ENCODE measurements around the gene CDH13. TPM values are rescaled to one million over a fixed set of nuclear protein-coding genes. Genes with fewer than 3 reads are reported as not detected.

The CDH13 gene
- total RNA-seq, 3 donors from 2014 or later, result not detected

- Mint-ChIP-seq H3K9me3 (no peaks in the 10 kb centered on the region), H3K4me1 (ENCODE audit: low read depth) (peaks cover 5% of the 10 kb centered on the region), H3K4me3 (no peak overlapping the region), H3K36me3 (ENCODE audit: insufficient read depth) (no peaks in the 10 kb centered on the region), H3K27me3 (ENCODE audit: low read depth) (peaks cover 8% of the 10 kb centered on the region)
- no peak for ATAC-seq
- DNase-seq, result no peak
These were observed 76.4 kb downstream of the CDH13 start for GRCh38 chr16:82703161-82703560.

GRCh38 chr16:82703871-82704768 is 77.4 kb downstream of the CDH13 start:
- no peak for ATAC-seq
- no peaks in the 10 kb centered on the region for H3K9me3 Mint-ChIP-seq

GRCh38 chr16:82709987-82710386 is 83.2 kb downstream of the CDH13 start:
- no peak overlapping the region for H3K4me3 Mint-ChIP-seq
- no peak for ATAC-seq

More at GRCh38 chr16:82703871-82704768, 77.4 kb downstream of the CDH13 start:
- Mint-ChIP-seq H3K36me3 (ENCODE audit: insufficient read depth) (no peaks in the 10 kb centered on the region), H3K4me3 (no peak overlapping the region), H3K27me3 (ENCODE audit: low read depth) (peaks cover 8% of the 10 kb centered on the region), H3K4me1 (ENCODE audit: low read depth) (peaks cover 5% of the 10 kb centered on the region)
- no peak for DNase-seq

GRCh38 chr16:82713778-82714177 is 87.0 kb downstream of the CDH13 start:
- Mint-ChIP-seq H3K9me3 (no peaks in the 10 kb centered on the region), H3K27me3 (ENCODE audit: low read depth) (no peaks in the 10 kb centered on the region), H3K36me3 (ENCODE audit: insufficient read depth) (no peaks in the 10 kb centered on the region), H3K4me3 (no peak overlapping the region), H3K4me1 (ENCODE audit: low read depth) (no peaks in the 10 kb centered on the region)
- ATAC-seq (no peak), DNase-seq (no peak)

More at GRCh38 chr16:82709987-82710386, 83.2 kb downstream of the CDH13 start:
- no peaks in the 10 kb centered on the region for H3K9me3 Mint-ChIP-seq
- no peak for DNase-seq
- H3K36me3 Mint-ChIP-seq (ENCODE audit: insufficient read depth), result no peaks in the 10 kb centered on the region
- no peaks in the 10 kb centered on the region for H3K4me1 Mint-ChIP-seq (ENCODE audit: low read depth)
- no peaks in the 10 kb centered on the region for H3K27me3 Mint-ChIP-seq (ENCODE audit: low read depth)

- H3K4me1 Mint-ChIP-seq (ENCODE audit: low read depth), result no peaks in the 10 kb centered on the region
- H3K27me3 Mint-ChIP-seq (ENCODE audit: low read depth), result no peaks in the 10 kb centered on the region
- no peaks in the 10 kb centered on the region for H3K36me3 Mint-ChIP-seq (ENCODE audit: insufficient read depth)
- H3K9me3 Mint-ChIP-seq, result no peaks in the 10 kb centered on the region
- DNase-seq, result no peak
- no peak overlapping the region for H3K4me3 Mint-ChIP-seq
- ATAC-seq, result no peak
These were observed 88.4 kb downstream of the CDH13 start for GRCh38 chr16:82715160-82715559.

- no peaks in the 10 kb centered on the region for H3K9me3 Mint-ChIP-seq
- DNase-seq (no peak), ATAC-seq (no peak)
- H3K4me1 Mint-ChIP-seq (ENCODE audit: low read depth), result no peaks in the 10 kb centered on the region
- H3K4me3 Mint-ChIP-seq, result no peak overlapping the region
- peaks cover 2% of the 10 kb centered on the region for H3K27me3 Mint-ChIP-seq (ENCODE audit: low read depth)
- H3K36me3 Mint-ChIP-seq (ENCODE audit: insufficient read depth), result no peaks in the 10 kb centered on the region
These were observed 89.1 kb downstream of the CDH13 start for GRCh38 chr16:82715833-82716232.

- no peak for DNase-seq
- ATAC-seq, result no peak
- peaks cover 2% of the 10 kb centered on the region for H3K27me3 Mint-ChIP-seq (ENCODE audit: low read depth)
- H3K36me3 Mint-ChIP-seq (ENCODE audit: insufficient read depth), result no peaks in the 10 kb centered on the region
- H3K9me3 Mint-ChIP-seq, result no peaks in the 10 kb centered on the region
- no peaks in the 10 kb centered on the region for H3K4me1 Mint-ChIP-seq (ENCODE audit: low read depth)
- H3K4me3 Mint-ChIP-seq, result no peak overlapping the region
These were observed 89.6 kb downstream of the CDH13 start for GRCh38 chr16:82716361-82716855.

- Mint-ChIP-seq H3K4me3 (no peak overlapping the region), H3K27me3 (ENCODE audit: low read depth) (peaks cover 2% of the 10 kb centered on the region), H3K36me3 (ENCODE audit: insufficient read depth) (no peaks in the 10 kb centered on the region), H3K9me3 (no peaks in the 10 kb centered on the region), H3K4me1 (ENCODE audit: low read depth) (no peaks in the 10 kb centered on the region)
- ATAC-seq (no peak), DNase-seq (no peak)
These were observed 93.6 kb downstream of the CDH13 start for GRCh38 chr16:82720414-82720813.

GRCh38 chr16:82726306-82726705 is 99.5 kb downstream of the CDH13 start:
- Mint-ChIP-seq H3K9me3 (no peaks in the 10 kb centered on the region), H3K27me3 (ENCODE audit: low read depth) (no peaks in the 10 kb centered on the region), H3K4me1 (ENCODE audit: low read depth) (no peaks in the 10 kb centered on the region), H3K4me3 (no peak overlapping the region), H3K36me3 (ENCODE audit: insufficient read depth) (no peaks in the 10 kb centered on the region)
- DNase-seq, result no peak
- ATAC-seq, result no peak

GRCh38 chr16:82728901-82729300 is 102.1 kb downstream of the CDH13 start:
- no peaks in the 10 kb centered on the region for H3K9me3 Mint-ChIP-seq
- DNase-seq, result no peak
- H3K36me3 Mint-ChIP-seq (ENCODE audit: insufficient read depth), result no peaks in the 10 kb centered on the region
- H3K27me3 Mint-ChIP-seq (ENCODE audit: low read depth), result no peaks in the 10 kb centered on the region
- ATAC-seq, result no peak
- H3K4me3 Mint-ChIP-seq, result no peak overlapping the region
- no peaks in the 10 kb centered on the region for H3K4me1 Mint-ChIP-seq (ENCODE audit: low read depth)

- no peak for DNase-seq
- Mint-ChIP-seq H3K4me3 (no peak overlapping the region), H3K36me3 (ENCODE audit: insufficient read depth) (no peaks in the 10 kb centered on the region), H3K4me1 (ENCODE audit: low read depth) (no peaks in the 10 kb centered on the region), H3K9me3 (no peaks in the 10 kb centered on the region), H3K27me3 (ENCODE audit: low read depth) (no peaks in the 10 kb centered on the region)
- no peak for ATAC-seq
These were observed 104.1 kb downstream of the CDH13 start for GRCh38 chr16:82730901-82731300.

GRCh38 chr16:82732461-82732860 is 105.7 kb downstream of the CDH13 start:
- Mint-ChIP-seq H3K4me3 (no peak overlapping the region), H3K9me3 (no peaks in the 10 kb centered on the region), H3K4me1 (ENCODE audit: low read depth) (no peaks in the 10 kb centered on the region), H3K27me3 (ENCODE audit: low read depth) (no peaks in the 10 kb centered on the region), H3K36me3 (ENCODE audit: insufficient read depth) (no peaks in the 10 kb centered on the region)
- ATAC-seq (no peak), DNase-seq (no peak)

- ATAC-seq (no peak), DNase-seq (no peak)
- Mint-ChIP-seq H3K27me3 (ENCODE audit: low read depth) (no peaks in the 10 kb centered on the region), H3K4me3 (no peak overlapping the region), H3K4me1 (ENCODE audit: low read depth) (no peaks in the 10 kb centered on the region), H3K36me3 (ENCODE audit: insufficient read depth) (no peaks in the 10 kb centered on the region), H3K9me3 (no peaks in the 10 kb centered on the region)
These were observed 108.4 kb downstream of the CDH13 start for GRCh38 chr16:82735186-82735585.

GRCh38 chr16:82735673-82736091 is 108.9 kb downstream of the CDH13 start:
- Mint-ChIP-seq H3K27me3 (ENCODE audit: low read depth) (no peaks in the 10 kb centered on the region), H3K9me3 (no peaks in the 10 kb centered on the region), H3K4me3 (no peak overlapping the region), H3K4me1 (ENCODE audit: low read depth) (no peaks in the 10 kb centered on the region), H3K36me3 (ENCODE audit: insufficient read depth) (no peaks in the 10 kb centered on the region)
- ATAC-seq (no peak), DNase-seq (no peak)

- ATAC-seq (no peak), DNase-seq (no peak)
- no peaks in the 10 kb centered on the region for H3K4me1 Mint-ChIP-seq (ENCODE audit: low read depth)
- H3K27me3 Mint-ChIP-seq (ENCODE audit: low read depth), result no peaks in the 10 kb centered on the region
- H3K9me3 Mint-ChIP-seq, result no peaks in the 10 kb centered on the region
- H3K36me3 Mint-ChIP-seq (ENCODE audit: insufficient read depth), result no peaks in the 10 kb centered on the region
- no peak overlapping the region for H3K4me3 Mint-ChIP-seq
These were observed 109.5 kb downstream of the CDH13 start for GRCh38 chr16:82736224-82736623.

All from activated T-cell treated with anti-CD3 and anti-CD28 coated beads, Interleukin-2, amount 50 U/mL, for 4 hours (primary cell).